DMS53 treated with DMSO at 0.1 percent for 48 hours (cell line): ENCODE data around the gene NKAPD1.
"Not testable (repeated sequence)": the region's sequence is repeated elsewhere in the genome, so short reads cannot be mapped to it uniquely, and the experiment has no call there.

Experiments
- DNase-seq: peaks from one replicate; lab custom pipeline; 2025; ENCODE audit not compliant: unreplicated experiment; lab: John Stamatoyannopoulos, UW

The NKAPD1 gene

GRCh38 chr11:112073941-112074811 lies at the start of gene NKAPD1, which contains the start of gene PIH1D2:
TSS of gene NKAPD1 (plus strand) at chr11:112074299. CDS start at chr11:112075575, 1,276 bp downstream.
TSS of gene PIH1D2 (minus strand) at chr11:112074017. CDS start at chr11:112073174, 843 bp downstream.
- DNase-seq: peak; percentile 69

- DNase-seq: peak; percentile 89
Observed at GRCh38 chr11:112024773-112025678, 49.1 kb upstream of the NKAPD1 start, which contains the start of gene DLAT. TSS of gene DLAT (plus strand) at chr11:112025408. CDS start at chr11:112025473, 65 bp downstream.

GRCh38 chr11:112025707-112026106 lies 48.4 kb upstream of the NKAPD1 start:
- DNase-seq: peak; percentile 8

- DNase-seq: not testable (repeated sequence)
Observed at GRCh38 chr11:112026784-112027410, 47.2 kb upstream of the NKAPD1 start.

GRCh38 chr11:112029460-112029859 lies 44.6 kb upstream of the NKAPD1 start:
- no peak for DNase-seq

GRCh38 chr11:112033902-112034301 lies 40.2 kb upstream of the NKAPD1 start:
- DNase-seq: no peak

GRCh38 chr11:112037527-112037926 lies 36.6 kb upstream of the NKAPD1 start:
- no peak for DNase-seq

GRCh38 chr11:112042161-112042960 lies 31.7 kb upstream of the NKAPD1 start:
- no peak for DNase-seq

GRCh38 chr11:112042961-112043304 lies 31.2 kb upstream of the NKAPD1 start:
- no peak for DNase-seq

GRCh38 chr11:112044961-112045360 lies 29.1 kb upstream of the NKAPD1 start:
- DNase-seq: no peak

GRCh38 chr11:112046647-112047046 lies 27.5 kb upstream of the NKAPD1 start:
- not testable (repeated sequence) for DNase-seq

- DNase-seq: not testable (repeated sequence)
Observed at GRCh38 chr11:112048256-112048655, 25.8 kb upstream of the NKAPD1 start.

- DNase-seq: no peak
Observed at GRCh38 chr11:112049777-112050176, 24.3 kb upstream of the NKAPD1 start.

- no peak for DNase-seq
Observed at GRCh38 chr11:112050721-112051120, 23.4 kb upstream of the NKAPD1 start.

GRCh38 chr11:112051768-112052167 lies 22.3 kb upstream of the NKAPD1 start:
- DNase-seq: no peak

- no peak for DNase-seq
Observed at GRCh38 chr11:112057170-112057569, 16.9 kb upstream of the NKAPD1 start.

GRCh38 chr11:112058103-112058502 lies 16.0 kb upstream of the NKAPD1 start:
- no peak for DNase-seq

- DNase-seq: no peak
Observed at GRCh38 chr11:112062923-112063322, 11.2 kb upstream of the NKAPD1 start.

- DNase-seq: no peak
Observed at GRCh38 chr11:112082729-112083128, 8.6 kb downstream of the NKAPD1 start.

- DNase-seq: no peak
Observed at GRCh38 chr11:112085822-112086421, 11.8 kb downstream of the NKAPD1 start.
